ENCODE results near the gene KCMF1.

Gene KCMF1

DNA sequence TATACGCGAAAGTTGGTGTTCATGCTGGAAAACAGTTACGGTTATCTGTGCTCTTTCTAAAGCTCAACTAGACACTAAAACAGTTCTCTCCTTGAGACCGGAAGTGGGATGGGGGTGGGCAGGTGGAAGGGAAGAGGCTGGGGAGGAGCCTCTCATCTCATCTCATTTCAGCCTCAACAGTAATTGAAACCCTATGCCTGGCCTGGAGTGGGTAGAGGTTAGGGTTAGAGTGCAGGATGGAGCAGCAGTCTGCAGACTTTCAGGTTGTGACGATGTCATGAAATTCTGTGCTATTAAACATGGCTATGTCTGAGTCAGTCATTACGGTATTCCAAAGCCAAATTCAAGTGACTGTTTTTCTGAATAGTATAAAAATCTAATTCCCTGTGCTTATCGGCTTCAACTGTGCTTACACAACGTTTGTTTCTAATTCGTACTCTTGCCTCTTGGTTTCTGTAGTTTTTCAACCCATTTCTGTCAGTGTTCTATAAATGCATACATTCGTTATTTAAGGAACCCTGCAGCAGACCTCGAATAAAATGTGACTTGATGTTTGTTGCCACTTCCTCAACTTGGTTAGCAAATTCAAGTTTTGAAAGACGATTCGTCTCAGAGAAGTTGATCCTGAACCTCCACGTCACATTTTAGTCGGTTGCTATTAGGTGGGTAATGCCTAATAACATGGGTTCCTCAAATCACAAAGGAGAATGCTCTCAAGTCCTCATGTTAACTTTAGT, 86.4 kb downstream of the KCMF1 start:
- no peak overlapping the region for H3K4me3 ChIP-seq (ENCODE audit: low read length)
- no peak for TF ChIP-seq ZNF274 (IDR thresholded peaks at IDR 0.05; ENCODE audit: low read depth, low read length)

DNA sequence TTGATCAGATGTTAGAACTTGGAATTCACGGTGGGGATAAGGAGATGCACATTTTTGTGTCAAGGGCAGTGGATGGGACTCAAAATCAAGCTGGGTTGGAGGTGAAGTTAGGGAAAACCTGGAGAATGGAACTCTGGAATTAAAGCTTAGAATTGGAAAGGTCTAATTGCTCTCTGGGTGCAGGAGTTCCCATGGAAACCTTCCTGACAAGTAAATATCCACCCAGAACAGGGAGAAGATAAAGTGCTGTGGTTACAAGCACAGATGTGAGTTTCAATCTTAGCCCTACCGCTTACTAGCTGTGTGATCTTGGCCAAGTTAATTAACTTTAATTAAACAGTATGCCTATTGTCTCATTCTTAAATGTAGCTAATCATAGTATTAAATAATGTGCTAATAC, 90.9 kb downstream of the KCMF1 start:
- TF ChIP-seq ZNF274 (IDR thresholded peaks at IDR 0.05; ENCODE audit: low read depth, low read length) = no peak
- no peak overlapping the region for H3K4me3 ChIP-seq (ENCODE audit: low read length)

DNA sequence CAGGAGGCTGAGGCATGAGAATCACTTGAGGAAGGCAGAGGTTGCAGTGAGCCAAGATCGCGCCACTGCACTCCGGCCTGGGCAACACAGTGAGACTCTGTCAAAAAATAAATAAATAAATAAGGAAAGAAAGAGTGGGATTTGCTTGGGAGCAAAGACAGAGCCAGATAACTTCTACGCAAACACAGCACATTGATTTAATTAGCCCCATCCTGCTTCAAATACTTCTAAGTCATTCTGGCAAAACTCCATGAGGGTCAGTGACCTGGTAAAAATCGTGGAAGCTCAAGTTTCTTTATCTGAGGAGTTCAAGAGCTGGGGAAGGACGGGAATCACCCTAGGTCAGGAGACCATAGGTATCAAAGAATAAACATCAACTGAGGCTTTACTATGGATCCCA, 91.6 kb downstream of the KCMF1 start:
- H3K4me3 ChIP-seq (ENCODE audit: low read length) = no peak overlapping the region
- TF ChIP-seq ZNF274 (IDR thresholded peaks at IDR 0.05; ENCODE audit: low read depth, low read length) = no peak

DNA sequence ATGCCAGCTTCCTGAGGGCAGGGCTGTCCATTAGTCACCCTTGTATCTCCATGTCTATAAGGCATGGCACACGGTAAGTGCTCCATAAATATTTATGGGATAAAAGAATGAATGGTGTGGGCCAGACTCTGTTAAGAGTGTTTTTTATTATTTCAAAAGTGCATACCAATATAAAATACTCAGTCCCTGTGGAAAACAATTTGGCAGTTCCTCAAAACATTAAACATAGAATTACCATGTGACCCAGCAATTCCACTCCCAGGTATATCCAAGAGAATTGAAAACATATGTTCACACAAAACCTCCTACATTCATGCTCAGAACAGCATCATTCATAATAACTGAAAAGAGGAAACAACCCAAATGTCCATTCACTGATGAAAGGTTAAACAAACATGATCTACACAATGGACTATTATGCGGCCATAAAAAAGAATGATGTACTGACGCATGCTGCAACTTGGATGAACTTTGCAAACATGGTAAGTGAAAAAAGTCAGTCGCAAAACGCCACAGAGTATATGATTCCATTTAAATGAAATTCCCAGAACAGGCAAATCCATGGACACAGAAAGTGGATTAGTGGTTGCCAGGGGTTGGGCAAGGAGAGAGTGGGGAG, 93.1 kb downstream of the KCMF1 start:
- no peak overlapping the region for H3K4me3 ChIP-seq (ENCODE audit: low read length)
- TF ChIP-seq ZNF274 (IDR thresholded peaks at IDR 0.05; ENCODE audit: low read depth, low read length) = no peak

DNA sequence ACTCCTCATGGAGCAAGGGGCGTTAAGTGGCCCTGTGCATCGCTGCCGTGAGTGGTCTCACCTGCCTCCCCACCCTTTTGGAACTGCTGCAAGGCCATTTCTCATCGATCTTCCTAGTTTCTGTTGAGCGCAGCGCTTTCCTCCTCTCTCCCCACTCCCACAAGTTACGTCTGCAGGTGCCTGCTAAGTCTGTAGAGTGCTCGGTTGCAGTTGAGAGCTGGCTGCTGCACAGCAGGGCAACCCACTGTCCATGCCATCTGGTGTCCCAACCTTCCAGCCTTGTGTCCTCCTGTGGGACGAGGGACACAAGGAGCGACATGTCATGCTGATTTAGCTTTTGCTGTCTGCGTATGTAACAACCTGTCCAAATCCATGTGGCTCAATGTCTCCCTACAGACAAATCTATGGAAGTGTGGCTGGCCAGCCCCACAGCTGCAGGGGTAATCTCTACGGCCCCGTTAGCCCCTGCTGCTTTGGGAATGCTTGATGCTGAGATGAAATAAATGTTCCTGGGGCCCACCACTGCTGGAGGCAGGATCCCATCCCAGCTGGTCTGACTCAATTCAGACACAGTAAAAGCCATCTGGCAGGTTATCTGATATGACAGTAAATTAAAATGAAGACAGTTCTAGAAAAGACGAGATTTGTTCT, 94.1 kb downstream of the KCMF1 start:
- TF ChIP-seq ZNF274 (IDR thresholded peaks at IDR 0.05; ENCODE audit: low read depth, low read length) = no peak

DNA sequence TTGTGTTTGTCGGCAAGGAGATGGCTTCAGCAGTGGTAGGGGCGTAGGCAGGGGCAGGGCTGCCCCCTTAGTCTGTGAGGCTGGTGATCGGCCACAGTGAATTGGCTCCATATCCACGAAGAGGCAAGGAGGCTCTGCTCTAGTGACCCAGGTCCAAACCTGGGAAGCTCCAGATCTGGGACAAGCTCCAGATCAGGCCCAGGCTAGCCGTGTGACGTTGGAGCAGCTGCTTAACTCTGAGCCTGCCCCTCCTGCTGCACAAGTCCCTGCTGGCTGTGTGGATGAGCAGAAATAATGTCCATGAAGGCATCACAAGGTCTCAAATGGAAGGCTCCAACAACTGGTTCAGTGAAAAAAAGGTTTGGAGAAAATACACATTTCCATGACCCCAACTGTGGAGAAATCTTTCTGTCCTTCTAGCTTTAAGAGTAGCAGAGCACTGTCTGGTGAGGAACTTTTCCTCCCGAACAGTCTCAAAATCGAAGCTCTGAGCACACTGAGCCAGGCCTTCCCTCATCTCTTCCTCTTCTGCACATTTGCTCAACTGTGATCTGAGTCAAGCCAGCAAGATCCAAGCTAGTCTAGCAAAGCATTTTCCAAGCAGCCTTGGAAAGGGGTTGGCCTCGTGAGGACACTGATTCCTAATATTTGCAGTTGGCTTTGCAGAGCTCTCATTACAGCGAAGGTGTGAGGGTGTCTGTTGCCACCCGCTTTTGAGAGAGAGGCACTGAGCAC, 95.2 kb downstream of the KCMF1 start:
- no peak for TF ChIP-seq ZNF274 (IDR thresholded peaks at IDR 0.05; ENCODE audit: low read depth, low read length)
- no peak overlapping the region for H3K4me3 ChIP-seq (ENCODE audit: low read length)

More for the DNA sequence above, 94.1 kb downstream of the KCMF1 start:
- no peak overlapping the region for H3K4me3 ChIP-seq (ENCODE audit: low read length)

DNA sequence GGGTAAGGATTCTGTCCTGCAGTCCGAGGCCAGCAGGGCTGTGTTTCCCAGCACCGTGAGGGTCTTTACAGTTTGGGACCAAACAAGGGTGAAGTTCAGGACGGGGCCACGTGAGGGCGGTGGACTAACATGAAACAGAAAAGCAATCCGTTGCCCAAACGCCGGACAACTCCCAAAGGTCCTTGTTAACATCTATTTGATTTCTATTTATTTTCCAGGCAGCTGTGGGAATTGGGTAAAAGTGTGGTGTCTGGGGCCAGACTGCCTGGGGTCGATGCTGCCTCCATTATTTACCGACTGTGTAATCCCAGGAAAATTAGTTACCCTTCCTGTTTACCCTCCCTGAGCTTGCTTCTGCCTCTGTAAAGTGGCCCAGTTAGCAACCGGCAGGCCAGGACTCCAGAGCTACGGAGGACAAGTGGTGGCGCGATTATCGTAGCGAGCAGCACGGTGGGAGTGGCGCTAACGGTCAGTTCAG, 96.0 kb downstream of the KCMF1 start:
- H3K4me3 ChIP-seq (ENCODE audit: low read length) = no peak overlapping the region
- TF ChIP-seq ZNF274 (IDR thresholded peaks at IDR 0.05; ENCODE audit: low read depth, low read length) = no peak

DNA sequence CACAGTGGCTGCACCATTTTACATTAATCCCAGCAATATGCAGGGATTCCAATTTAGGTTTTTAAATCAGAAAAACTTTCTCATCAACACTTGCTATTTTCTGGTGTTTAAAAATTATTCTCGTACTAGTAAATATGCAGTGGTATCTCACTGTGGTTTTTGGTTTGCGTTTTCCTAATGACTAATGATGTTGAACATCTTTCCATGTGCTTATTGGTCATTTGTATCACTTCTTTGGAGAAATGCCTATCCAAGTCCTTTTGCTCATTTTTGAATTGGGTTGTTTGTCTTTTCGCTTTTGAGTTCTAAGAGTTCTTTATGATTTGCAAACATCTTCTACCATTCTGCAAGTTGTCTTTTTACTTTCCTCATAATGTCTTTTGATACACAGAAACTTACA, 100.1 kb downstream of the KCMF1 start:
- TF ChIP-seq ZNF274 (IDR thresholded peaks at IDR 0.05; ENCODE audit: low read depth, low read length) = no peak
- H3K4me3 ChIP-seq (ENCODE audit: low read length) = no peak overlapping the region

DNA sequence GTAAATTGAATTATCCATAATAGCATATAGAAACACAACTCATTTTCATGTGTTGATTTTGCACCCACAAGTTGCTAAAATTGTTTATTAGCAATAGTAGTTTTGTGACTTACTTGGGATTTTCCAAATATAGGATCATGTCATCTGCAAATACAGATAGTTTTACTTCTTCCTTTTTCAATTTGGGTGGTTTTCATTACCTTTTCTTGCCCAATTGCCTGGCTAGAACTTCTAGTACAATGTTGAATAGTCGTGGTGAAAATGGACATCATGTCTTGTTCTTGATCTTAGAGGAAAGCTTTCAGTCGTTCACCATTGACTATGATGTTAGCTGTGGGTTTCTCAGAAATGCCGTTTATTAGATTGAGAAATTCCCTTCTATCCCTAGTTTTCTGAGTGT, 102.1 kb downstream of the KCMF1 start:
- no peak for TF ChIP-seq ZNF274 (IDR thresholded peaks at IDR 0.05; ENCODE audit: low read depth, low read length)
- no peak overlapping the region for H3K4me3 ChIP-seq (ENCODE audit: low read length)

DNA sequence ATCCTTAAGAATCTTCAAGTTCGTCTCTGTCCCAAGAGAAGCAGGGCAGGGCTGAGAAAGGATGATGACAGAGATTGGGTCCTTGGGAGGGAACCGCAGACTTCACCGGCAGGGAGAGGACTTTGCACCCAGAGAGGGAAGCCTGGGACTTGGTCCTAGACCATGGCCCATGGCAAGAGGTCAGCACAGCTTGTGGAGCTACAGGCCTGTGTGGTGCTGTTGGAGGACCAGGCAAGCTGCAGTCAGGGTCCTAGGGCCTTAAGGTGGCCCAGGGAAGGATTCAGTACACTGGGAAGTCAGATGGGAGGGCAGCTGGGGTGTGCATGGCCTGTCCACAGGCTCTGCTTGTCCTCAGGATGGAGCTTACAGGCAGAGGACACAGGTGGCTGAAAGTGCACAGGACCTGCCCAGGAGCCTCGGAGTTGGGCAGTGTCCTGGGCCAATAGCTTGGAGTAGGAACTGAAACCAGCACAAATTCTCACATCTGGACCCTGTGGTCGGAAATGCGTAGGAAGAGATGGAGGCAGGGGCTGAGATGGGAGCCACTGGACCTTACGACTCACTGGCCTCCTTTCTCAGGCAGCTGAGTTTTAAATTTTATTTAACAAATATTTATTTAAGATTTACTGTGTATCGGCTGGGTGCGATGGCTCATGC, 105.8 kb downstream of the KCMF1 start:
- no peak overlapping the region for H3K4me3 ChIP-seq (ENCODE audit: low read length)
- TF ChIP-seq ZNF274 (IDR thresholded peaks at IDR 0.05; ENCODE audit: low read depth, low read length) = no peak

DNA sequence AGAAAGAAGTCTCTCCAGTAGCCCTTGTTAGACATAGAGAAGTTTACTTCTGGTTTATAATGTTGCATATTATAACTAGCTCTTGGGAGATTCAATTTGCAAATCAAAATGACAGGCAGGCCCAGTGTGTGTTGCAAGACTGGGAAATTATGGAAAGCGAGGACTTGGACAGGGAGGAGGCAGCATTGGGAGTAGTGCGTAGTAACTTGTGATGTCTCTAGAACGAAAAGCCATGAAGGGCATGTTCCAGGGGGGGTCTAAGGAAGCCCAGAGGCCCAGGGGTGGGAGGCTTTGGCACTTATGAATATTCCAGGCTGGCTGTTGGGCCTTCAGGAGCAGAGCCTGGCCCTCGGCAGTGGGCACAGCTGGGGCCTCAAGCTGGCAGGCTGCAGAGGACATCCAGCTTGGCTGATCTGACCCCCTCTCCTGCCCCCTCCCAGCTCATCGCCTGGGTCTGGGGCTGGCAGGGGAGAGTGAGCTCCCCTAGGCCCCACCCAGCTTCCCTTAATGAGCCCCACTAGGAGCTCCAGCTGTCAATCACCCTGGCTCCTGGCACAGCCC, 107.0 kb downstream of the KCMF1 start:
- TF ChIP-seq ZNF274 (IDR thresholded peaks at IDR 0.05; ENCODE audit: low read depth, low read length) = no peak
- H3K4me3 ChIP-seq (ENCODE audit: low read length) = no peak overlapping the region

DNA sequence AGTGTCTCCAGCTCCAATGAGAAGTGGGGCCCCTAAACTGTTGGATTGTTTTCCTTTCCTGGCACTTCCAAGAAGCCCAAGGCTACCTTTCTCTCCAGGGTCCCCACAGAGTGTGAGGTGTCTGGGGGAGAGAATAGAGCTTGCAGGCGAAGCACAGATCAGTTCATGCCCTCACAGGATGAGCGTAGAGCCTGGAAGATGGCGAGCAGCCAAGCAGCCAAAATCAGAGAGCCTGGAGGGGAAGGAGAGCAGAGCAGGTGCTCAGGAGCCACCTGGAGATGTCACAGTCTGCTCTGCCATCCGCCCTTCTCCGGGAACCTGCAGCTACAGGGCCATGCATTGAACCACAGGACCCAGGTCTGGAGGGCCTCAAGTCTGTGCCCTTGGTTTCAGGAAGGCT, 107.6 kb downstream of the KCMF1 start:
- no peak for TF ChIP-seq ZNF274 (IDR thresholded peaks at IDR 0.05; ENCODE audit: low read depth, low read length)
- no peak overlapping the region for H3K4me3 ChIP-seq (ENCODE audit: low read length)

DNA sequence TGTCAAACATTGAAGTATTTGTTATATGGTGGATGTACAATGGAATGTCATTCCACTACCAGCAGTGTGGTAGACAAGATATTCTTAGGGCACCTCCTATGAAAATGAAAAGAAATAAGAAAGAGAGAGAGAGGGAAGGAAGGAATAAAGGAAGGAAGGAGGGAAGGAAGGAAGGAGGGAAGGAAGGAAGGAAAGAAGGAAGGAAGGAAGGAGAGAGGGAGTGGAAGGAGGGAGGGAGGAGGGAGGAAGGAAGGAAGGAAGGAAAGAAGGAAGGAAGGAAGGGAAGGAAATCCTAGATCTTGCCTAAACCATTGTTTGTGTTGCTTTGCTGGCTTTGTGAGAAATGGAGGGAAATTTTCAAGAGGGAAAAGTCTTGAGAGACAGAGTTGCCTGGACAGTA, 112.1 kb downstream of the KCMF1 start:
- TF ChIP-seq ZNF274 (IDR thresholded peaks at IDR 0.05; ENCODE audit: low read depth, low read length) = no peak
- no peak overlapping the region for H3K4me3 ChIP-seq (ENCODE audit: low read length)

DNA sequence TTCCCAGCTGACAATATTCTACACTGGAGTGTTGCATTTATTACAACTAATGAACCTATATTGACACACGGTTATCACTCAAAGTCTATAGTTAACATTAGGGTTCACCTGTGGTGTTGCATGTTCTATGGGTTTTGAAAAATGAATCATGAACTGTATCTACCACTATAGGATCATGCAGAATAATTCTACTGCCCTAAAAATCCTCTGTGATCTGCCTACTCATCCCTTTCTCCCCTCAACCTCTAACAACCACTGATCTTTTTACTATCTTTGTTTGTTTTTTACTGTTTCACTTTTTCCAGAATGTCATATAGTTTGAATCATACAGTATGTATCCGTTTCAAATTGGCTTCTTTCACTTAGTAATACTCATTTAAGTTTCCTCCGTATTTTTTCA, 114.6 kb downstream of the KCMF1 start:
- TF ChIP-seq ZNF274 (IDR thresholded peaks at IDR 0.05; ENCODE audit: low read depth, low read length) = no peak
- H3K4me3 ChIP-seq (ENCODE audit: low read length) = no peak overlapping the region
